K562 (cell line): ENCODE results near the gene MYL4. TPM values are rescaled to one million over a fixed set of nuclear protein-coding genes. Genes with fewer than 3 reads are reported as not detected.

Experiments used
- ARID1B ChIP-seq: fragments of 450-650 bp; IDR thresholded peaks from 2 replicates; pipeline ENCODE4 v1.6.1; 2016; ENCODE audit warnings: antibody characterized with exemption, mild to moderate bottlenecking, inconsistent platforms
- DACH1 ChIP-seq: fragments of 450-650 bp; IDR thresholded peaks from 2 replicates; pipeline ENCODE4 v1.6.1; 2018; ENCODE audit not compliant: partially characterized antibody
- HMGN3 ChIP-seq: IDR thresholded peaks from 2 replicates; pipeline ENCODE4 v1.6.1; 2011; ENCODE audit warnings: borderline replicate concordance, low read depth, mild to moderate bottlenecking, mixed read lengths, low read length; ENCODE audit not compliant: insufficient read length; ENCODE audit errors: extremely low read depth
- HNRNPL ChIP-seq: fragments of 200-400 bp; formaldehyde crosslinking; IDR thresholded peaks from 2 replicates; pipeline ENCODE4 v1.6.1; 2017; ENCODE audit warnings: low read depth, mild to moderate bottlenecking, low read length
- JUND ChIP-seq, 2 experiments: IDR thresholded peaks; 2 replicates in 1 of 2; 3 replicates in 1 of 2; pipeline ENCODE4 v1.6.1; 2011; ENCODE audit warnings: borderline replicate concordance in 2 of 2, low read depth in 2 of 2, low read length in 2 of 2, improper control_type of control experiment in 1 of 2, missing biosample characterization in 1 of 2, missing genetic modification characterization in 1 of 2, missing genetic modification reagents in 1 of 2
- KAT8 ChIP-seq: fragments of 450-650 bp; IDR thresholded peaks from 2 replicates; pipeline ENCODE4 v1.6.1; 2016; ENCODE audit warnings: low read depth, mild to moderate bottlenecking
- KDM4B ChIP-seq, 2 experiments: fragments of 450-650 bp in 1 of 2; sonication (generic) in 1 of 2; IDR thresholded peaks; 2 replicates each; pipeline ENCODE4 v1.6.1; 2016 to 2017; ENCODE audit warnings: borderline replicate concordance in 2 of 2, antibody characterized with exemption in 1 of 2, low read depth in 1 of 2, mild to moderate bottlenecking in 1 of 2
- MCM5 ChIP-seq: fragments of 450-650 bp; IDR thresholded peaks from 2 replicates; pipeline ENCODE4 v1.6.1; 2016; ENCODE audit warnings: low read depth
- MCM7 ChIP-seq, 2 experiments: fragments of 450-650 bp; IDR thresholded peaks; 2 replicates each; pipeline ENCODE4 v1.6.1; 2016 to 2018
- PHB ChIP-seq: fragments of 250-450 bp; sonication (Bioruptor Pico); IDR thresholded peaks from 2 replicates; pipeline ENCODE4 v1.5.0; 2021
- RB1 ChIP-seq: fragments of 450-650 bp; IDR thresholded peaks from 2 replicates; pipeline ENCODE4 v1.6.1; 2017; ENCODE audit warnings: low read depth, mild to moderate bottlenecking
- SAFB ChIP-seq: fragments of 200-400 bp; formaldehyde crosslinking; IDR thresholded peaks from 2 replicates; pipeline ENCODE4 v1.6.1; 2017; ENCODE audit warnings: low read depth, low read length, borderline replicate concordance
- SIRT6 ChIP-seq: IDR thresholded peaks from one replicate; pipeline ENCODE4 v1.6.1; 2012; ENCODE audit warnings: low read depth, mild to moderate bottlenecking, control low read depth, inconsistent platforms, low read length, moderate library complexity
- ZNF175 ChIP-seq: fragments of 200-800 bp; sonication (Bioruptor generic); IDR thresholded peaks from 2 replicates; pipeline ENCODE4 v1.6.1; 2016; ENCODE audit warnings: low read depth, mild to moderate bottlenecking, missing genetic modification characterization, missing compliant biosample characterization
- ZNF316 ChIP-seq: fragments of 450-650 bp; IDR thresholded peaks from 2 replicates; pipeline ENCODE4 v1.6.1; 2016
- ZNF551 ChIP-seq: fragments of 250-450 bp; sonication (Bioruptor Pico); IDR thresholded peaks from 2 replicates; pipeline ENCODE4 v1.5.0; 2021; ENCODE audit warnings: mild to moderate bottlenecking, moderate library complexity
- ZSCAN32 ChIP-seq: fragments of 450-650 bp; formaldehyde crosslinking; IDR thresholded peaks from 2 replicates; pipeline ENCODE4 v1.4.0; 2020; ENCODE audit warnings: mild to moderate bottlenecking, moderate library complexity
- polyA plus RNA-seq, 8 experiments: library from polyadenylated mRNA; depleted of rRNA in 4 of 8; stranded (reverse) in 5 of 8; unstranded in 3 of 8; fragments of >200 nt; fragmentation: Nextera tagmentation in 2 of 8; fragmentation: Illumina TruSeq in 1 of 8; extraction: Ambion mirVana in 2 of 8; extraction: Trizol in 1 of 8; gene quantifications; 2 replicates each; pipeline versions ENCODE4 v1.2.1 to v1.2.3, GENCODE V29; 2011 to 2014; ENCODE audit warnings: inconsistent platforms in 1 of 8, missing spikeins in 1 of 8
- total RNA-seq, 7 experiments: library from RNA; depleted of rRNA in 6 of 7; stranded (reverse); fragments of >200 nt in 6 of 7; fragmentation: Illumina TruSeq in 2 of 7; extraction: Trizol in 2 of 7; gene quantifications; 2 replicates each; pipeline versions ENCODE4 v1.2.1 to v1.2.3, GENCODE V29; 2011 to 2021; ENCODE audit warnings: low replicate concordance in 1 of 7
- TF ChIP-seq, protein P1 (sequence below): fragments of 450-650 bp; IDR thresholded peaks from 2 replicates; pipeline ENCODE4 v1.6.1; 2016; ENCODE audit warnings: low read depth
- TF ChIP-seq, protein P2 (sequence below): sonication (generic); formaldehyde crosslinking; IDR thresholded peaks from 2 replicates; pipeline ENCODE4 v1.8.0; 2022; ENCODE audit warnings: missing genetic modification reagents, mild to moderate bottlenecking, borderline replicate concordance
- TF ChIP-seq, protein P3 (sequence below): sonication (generic); formaldehyde crosslinking; IDR thresholded peaks from 2 replicates; pipeline ENCODE4 v1.8.0; 2022; ENCODE audit warnings: missing genetic modification reagents, mild to moderate bottlenecking, moderate library complexity, borderline replicate concordance

The MYL4 gene
- total and polyA plus RNA-seq, 9 of the 15 experiments (the other 6 are each of a cell fraction or from before 2014, with no cell fraction given) = 117 to 423 (median 221) TPM

DNA sequence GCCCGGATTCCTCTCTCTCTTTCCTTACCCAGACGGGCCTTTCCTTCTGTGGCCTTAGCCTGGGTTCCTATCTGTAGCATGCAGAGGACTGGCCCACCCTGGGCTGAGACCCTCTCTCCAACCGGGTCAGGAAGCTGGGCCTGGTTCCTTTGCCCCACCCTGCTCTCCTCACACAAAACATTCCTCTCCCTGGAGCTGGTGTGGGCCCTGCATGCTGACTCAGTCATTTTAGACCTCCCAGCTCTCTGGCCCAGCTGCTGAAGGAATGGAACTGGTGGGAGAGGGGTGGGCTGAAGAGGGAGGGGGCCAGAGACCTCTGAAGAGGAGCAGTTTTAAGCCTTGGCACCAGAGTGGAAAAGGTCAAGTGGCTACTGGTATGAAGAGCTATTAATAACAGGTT lies 957 bp downstream of the MYL4 start (continued):
- TF ChIP-seq, protein P1, sequence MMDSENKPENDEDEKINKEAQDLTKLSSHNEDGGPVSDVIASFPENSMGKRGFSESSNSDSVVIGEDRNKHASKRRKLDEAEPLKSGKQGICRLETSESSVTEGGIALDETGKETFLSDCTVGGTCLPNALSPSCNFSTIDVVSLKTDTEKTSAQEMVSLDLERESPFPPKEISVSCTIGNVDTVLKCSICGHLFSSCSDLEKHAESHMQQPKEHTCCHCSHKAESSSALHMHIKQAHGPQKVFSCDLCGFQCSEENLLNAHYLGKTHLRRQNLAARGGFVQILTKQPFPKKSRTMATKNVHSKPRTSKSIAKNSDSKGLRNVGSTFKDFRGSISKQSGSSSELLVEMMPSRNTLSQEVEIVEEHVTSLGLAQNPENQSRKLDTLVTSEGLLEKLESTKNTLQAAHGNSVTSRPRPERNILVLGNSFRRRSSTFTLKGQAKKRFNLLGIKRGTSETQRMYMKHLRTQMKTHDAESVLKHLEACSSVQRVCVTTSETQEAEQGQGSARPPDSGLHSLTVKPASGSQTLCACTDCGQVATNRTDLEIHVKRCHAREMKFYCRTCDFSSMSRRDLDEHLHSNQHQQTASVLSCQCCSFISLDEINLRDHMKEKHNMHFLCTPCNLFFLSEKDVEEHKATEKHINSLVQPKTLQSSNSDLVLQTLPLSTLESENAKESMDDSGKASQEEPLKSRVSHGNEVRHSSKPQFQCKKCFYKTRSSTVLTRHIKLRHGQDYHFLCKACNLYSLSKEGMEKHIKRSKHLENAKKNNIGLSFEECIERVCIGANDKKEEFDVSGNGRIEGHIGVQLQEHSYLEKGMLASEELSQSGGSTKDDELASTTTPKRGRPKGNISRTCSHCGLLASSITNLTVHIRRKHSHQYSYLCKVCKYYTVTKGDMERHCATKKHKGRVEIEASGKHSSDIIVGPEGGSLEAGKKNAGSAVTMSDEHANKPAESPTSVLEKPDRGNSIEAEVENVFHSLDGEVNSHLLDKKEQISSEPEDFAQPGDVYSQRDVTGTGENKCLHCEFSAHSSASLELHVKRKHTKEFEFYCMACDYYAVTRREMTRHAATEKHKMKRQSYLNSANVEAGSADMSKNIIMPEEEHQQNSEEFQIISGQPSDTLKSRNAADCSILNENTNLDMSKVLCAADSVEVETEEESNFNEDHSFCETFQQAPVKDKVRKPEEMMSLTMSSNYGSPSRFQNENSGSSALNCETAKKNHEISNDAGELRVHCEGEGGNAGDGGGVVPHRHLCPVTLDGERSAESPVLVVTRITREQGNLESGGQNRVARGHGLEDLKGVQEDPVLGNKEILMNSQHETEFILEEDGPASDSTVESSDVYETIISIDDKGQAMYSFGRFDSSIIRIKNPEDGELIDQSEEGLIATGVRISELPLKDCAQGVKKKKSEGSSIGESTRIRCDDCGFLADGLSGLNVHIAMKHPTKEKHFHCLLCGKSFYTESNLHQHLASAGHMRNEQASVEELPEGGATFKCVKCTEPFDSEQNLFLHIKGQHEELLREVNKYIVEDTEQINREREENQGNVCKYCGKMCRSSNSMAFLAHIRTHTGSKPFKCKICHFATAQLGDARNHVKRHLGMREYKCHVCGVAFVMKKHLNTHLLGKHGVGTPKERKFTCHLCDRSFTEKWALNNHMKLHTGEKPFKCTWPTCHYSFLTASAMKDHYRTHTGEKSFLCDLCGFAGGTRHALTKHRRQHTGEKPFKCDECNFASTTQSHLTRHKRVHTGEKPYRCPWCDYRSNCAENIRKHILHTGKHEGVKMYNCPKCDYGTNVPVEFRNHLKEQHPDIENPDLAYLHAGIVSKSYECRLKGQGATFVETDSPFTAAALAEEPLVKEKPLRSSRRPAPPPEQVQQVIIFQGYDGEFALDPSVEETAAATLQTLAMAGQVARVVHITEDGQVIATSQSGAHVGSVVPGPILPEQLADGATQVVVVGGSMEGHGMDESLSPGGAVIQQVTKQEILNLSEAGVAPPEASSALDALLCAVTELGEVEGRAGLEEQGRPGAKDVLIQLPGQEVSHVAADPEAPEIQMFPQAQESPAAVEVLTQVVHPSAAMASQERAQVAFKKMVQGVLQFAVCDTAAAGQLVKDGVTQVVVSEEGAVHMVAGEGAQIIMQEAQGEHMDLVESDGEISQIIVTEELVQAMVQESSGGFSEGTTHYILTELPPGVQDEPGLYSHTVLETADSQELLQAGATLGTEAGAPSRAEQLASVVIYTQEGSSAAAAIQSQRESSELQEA = no peak
- TF ChIP-seq DACH1 = no peak
- TF ChIP-seq, protein P2, sequence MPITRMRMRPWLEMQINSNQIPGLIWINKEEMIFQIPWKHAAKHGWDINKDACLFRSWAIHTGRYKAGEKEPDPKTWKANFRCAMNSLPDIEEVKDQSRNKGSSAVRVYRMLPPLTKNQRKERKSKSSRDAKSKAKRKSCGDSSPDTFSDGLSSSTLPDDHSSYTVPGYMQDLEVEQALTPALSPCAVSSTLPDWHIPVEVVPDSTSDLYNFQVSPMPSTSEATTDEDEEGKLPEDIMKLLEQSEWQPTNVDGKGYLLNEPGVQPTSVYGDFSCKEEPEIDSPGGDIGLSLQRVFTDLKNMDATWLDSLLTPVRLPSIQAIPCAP = no peak
- no peak for TF ChIP-seq HMGN3
- TF ChIP-seq PHB (CRISPR knock-in tag) = no peak
- no peak for TF ChIP-seq MCM5
- no peak for TF ChIP-seq JUND (IDR thresholded peaks at IDR 0.05; ENCODE audit: borderline replicate concordance, low read depth, low read length)
- 0 out of 3 replicates have a peak, but pooled peaks have one; percentile 3 for TF ChIP-seq JUND (tag; IDR thresholded peaks at IDR 0.05; ENCODE audit: borderline replicate concordance, low read depth, low read length)
- TF ChIP-seq, protein P3, sequence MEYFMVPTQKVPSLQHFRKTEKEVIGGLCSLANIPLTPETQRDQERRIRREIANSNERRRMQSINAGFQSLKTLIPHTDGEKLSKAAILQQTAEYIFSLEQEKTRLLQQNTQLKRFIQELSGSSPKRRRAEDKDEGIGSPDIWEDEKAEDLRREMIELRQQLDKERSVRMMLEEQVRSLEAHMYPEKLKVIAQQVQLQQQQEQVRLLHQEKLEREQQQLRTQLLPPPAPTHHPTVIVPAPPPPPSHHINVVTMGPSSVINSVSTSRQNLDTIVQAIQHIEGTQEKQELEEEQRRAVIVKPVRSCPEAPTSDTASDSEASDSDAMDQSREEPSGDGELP (CRISPR knock-in tag) = peak; percentile 26; the same call in 1 of the 2 replicates
- TF ChIP-seq RB1 = no peak
- peak; percentile 49; the same call in 1 of the 2 replicates for TF ChIP-seq ZNF175 (CRISPR knock-in tag)
- no peak for TF ChIP-seq HNRNPL
- peak; percentile 99 for TF ChIP-seq ZNF316
- no peak for TF ChIP-seq SAFB
- 0 out of 2 replicates have a peak, but pooled peaks have one; percentile 15 for TF ChIP-seq ARID1B
- TF ChIP-seq KAT8 = no peak
- TF ChIP-seq KDM4B (IDR thresholded peaks at IDR 0.05; ENCODE audit: borderline replicate concordance in 2 of 2, low read depth in 1 of 2) = no peak
- no peak for TF ChIP-seq ZNF551 (CRISPR knock-in tag)
- no peak for TF ChIP-seq ZSCAN32 (CRISPR knock-in tag)
- TF ChIP-seq MCM7 (IDR thresholded peaks at IDR 0.05) = no peak
- TF ChIP-seq SIRT6 = no peak
